SW 1271 (cell line): Measurements from ENCODE around the gene C1orf159.

Source experiments
- DNase-seq, 2 experiments: peaks; one replicate each; lab custom pipeline; 2025; lab: John Stamatoyannopoulos, UW

C1orf159 gene

DNA sequence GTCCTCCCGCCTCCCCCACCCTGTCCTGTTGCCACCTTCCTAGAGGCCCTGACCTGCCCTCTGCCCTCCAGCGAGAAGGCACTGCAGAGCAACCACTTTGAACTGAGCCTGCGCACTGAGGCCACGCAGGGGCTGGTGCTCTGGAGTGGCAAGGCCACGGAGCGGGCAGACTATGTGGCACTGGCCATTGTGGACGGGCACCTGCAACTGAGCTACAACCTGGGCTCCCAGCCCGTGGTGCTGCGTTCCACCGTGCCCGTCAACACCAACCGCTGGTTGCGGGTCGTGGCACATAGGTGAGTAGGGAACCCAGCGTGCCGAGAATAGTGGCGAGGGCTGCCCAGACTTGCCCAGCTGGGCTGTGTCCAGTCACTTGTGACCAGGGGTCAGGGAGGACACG is 62.2 kb downstream of the C1orf159 start:
- DNase-seq = no peak

DNA sequence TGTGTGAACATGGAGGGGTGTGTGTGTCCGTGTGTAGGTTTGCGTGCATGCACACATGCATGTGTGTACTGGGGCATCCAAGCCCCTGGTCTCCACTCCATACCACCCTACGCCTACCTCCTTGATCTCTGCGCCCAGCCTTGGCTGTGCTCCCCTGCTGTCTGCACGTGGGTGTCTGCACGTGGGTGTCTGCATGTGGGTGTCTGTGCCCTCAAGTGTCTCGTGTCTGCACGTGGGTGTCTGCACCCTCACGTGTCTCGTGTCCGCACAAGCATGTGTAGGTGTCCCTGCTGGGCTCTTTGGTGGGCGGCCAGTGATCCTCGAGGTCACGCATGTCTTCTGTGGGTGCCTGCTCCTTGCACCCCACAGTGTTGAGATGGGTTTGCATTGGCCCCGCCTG is 62.9 kb downstream of the C1orf159 start:
- DNase-seq = no peak

DNA sequence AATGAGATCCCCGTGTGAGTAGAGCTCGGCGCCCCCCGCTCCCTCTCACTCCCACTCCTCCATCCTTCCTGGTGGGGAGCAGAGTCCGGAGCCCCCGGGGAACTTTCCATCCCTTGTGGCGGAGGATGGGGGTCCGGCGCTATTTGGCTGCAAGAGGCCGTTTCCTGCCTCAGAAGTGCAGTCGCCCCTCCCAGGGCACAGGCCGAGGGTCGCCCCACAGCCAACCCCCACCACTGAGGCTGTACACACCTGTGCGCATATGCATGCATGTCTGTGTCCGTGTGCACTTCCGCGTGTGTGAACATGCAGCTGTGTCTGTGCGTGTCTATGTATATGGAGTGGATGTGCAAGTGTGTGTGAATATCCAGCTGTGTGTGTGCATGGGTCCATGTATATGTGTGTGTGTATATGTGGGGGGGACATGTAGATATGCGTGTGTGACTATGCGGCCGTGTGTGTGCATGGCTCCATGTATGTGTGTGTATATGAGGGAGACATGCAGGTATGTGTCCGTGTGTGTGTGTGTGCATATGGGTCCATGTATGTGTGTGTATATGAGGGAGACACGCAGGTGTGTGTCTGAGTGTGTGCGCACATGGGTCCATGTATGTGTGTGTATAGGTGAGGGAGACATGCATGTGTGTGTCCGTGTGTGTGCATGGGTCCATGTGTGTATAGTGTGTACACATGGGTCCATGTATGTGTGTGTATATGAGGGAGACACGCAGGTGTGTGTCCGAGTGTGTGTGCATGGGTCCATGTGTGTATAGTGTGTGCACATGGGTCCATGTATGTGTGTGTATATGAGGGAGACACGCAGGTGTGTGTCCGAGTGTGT is 63.7 kb downstream of the C1orf159 start:
- DNase-seq = no peak

DNA sequence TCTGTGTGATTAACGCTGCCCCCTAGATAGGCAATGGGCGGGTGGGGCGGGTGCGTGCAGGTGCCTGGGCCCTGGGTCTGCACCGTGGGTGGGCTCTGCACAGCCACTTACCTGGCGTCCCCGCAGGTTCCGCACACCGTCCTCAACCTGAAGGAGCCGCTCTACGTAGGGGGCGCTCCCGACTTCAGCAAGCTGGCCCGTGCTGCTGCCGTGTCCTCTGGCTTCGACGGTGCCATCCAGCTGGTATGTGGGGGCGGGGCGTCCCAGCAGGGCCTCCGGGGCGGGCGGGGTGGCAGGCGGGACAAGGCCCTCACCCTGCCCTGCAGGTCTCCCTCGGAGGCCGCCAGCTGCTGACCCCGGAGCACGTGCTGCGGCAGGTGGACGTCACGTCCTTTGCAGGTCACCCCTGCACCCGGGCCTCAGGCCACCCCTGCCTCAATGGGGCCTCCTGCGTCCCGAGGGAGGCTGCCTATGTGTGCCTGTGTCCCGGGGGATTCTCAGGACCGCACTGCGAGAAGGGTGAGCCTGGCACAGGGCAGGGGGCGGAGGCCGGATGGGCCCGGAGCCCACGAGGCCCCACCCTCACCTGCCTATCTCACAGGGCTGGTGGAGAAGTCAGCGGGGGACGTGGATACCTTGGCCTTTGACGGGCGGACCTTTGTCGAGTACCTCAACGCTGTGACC is 64.6 kb downstream of the C1orf159 start:
- DNase-seq = no peak

DNA sequence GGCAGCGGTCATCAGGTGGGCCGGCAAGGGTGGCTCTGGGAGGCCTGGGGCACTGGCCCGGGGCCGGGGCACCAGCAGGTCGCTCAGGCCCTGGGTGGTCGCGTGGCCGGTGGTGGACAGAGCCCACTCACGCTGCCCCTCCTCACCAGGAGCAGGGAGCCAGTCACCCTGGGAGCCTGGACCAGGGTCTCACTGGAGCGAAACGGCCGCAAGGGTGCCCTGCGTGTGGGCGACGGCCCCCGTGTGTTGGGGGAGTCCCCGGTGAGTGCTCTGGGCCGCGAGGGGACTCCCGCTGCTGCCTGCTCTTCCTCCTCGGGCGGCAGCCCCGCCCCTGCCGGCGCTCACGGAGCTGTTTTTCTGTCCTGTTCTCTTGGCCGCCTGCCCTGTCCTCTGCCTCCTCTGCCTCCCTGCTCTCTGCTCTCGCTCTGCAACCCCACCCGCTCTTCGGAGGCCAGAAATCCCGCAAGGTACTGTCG is 65.3 kb downstream of the C1orf159 start:
- no peak for DNase-seq

DNA sequence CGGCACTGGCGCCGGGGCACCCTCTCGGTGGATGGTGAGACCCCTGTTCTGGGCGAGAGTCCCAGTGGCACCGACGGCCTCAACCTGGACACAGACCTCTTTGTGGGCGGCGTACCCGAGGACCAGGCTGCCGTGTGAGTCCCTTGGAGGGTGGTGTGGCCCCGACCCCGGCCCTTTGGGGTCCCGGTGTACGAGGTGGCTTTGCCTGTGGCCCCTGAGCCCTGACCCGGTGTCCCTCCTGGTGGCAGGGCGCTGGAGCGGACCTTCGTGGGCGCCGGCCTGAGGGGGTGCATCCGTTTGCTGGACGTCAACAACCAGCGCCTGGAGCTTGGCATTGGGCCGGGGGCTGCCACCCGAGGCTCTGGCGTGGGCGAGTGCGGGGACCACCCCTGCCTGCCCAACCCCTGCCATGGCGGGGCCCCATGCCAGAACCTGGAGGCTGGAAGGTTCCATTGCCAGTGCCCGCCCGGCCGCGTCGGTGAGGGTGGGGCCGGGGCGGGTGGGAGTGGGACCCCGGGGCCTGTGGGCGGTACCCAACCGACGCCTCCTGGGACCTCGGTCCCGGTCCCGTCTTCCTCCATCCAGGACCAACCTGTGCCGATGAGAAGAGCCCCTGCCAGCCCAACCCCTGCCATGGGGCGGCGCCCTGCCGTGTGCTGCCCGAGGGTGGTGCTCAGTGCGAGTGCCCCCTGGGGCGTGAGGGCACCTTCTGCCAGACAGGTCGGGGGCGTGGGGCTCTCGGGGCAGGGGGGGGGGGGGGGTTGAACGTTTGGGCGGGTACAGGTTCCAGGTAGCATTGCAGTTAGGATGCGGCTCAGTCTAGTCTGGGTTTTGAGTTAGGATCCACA is 66.3 kb downstream of the C1orf159 start:
- no peak for DNase-seq

DNA sequence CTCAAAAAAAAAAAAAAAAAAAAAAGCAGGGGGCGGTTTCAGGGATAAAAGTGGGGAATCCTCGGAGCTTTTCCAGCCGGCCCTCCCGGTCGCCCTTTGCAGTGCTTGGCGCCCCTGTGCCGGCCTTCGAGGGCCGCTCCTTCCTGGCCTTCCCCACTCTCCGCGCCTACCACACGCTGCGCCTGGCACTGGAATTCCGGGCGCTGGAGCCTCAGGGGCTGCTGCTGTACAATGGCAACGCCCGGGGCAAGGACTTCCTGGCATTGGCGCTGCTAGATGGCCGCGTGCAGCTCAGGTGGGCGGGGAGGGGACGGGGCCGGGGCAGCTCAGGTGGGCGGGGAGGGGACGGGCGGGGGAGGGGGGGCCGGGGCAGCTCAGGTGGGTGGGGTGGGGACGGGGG is 67.1 kb downstream of the C1orf159 start:
- DNase-seq = no peak

DNA sequence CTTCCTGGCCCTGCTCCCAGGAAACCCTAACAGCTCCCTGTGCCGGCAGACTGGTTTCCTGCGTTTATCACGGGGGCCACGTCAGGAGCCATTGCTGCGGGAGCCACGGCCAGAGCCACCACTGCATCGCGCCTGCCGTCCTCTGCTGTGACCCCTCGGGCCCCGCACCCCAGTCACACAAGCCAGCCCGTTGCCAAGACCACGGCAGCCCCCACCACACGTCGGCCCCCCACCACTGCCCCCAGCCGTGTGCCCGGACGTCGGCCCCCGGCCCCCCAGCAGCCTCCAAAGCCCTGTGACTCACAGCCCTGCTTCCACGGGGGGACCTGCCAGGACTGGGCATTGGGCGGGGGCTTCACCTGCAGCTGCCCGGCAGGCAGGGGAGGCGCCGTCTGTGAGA is 67.9 kb downstream of the C1orf159 start:
- no peak for DNase-seq

DNA sequence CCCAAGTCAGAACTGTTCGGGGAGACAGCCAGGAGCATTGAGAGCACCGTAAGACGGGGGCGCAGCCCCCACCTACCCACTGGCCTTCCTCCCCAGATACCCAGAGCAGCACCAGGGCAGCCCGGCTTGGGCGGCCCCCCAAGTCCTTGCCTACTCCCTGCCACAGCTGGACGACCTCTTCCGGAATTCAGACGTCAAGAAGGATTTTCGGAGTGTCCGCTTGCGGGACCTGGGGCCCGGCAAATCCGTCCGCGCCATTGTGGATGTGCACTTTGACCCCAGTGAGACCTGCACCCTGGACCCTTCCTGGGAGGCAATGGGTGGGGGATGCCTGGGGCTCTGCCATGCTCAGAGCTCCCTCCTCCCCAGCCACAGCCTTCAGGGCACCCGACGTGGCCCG is 68.5 kb downstream of the C1orf159 start:
- no peak for DNase-seq

DNA sequence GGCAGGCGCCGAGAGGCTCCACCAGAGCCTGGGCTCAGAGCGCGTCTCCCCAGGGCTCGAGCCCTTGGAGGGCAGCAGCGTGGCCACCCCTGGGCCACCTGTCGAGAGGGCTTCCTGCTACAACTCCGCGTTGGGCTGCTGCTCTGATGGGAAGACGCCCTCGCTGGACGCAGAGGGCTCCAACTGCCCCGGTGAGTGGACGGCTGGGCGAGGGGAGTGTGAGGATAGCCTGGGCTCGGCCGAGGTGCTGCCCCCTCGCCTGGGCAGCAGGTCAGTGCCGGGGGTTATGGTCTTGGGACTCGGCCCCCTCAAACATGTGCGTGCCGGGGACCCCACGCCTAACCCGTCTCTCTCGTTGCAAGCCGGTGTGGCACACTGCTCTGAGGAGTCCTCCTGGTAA is 69.1 kb downstream of the C1orf159 start:
- DNase-seq = no peak

DNA sequence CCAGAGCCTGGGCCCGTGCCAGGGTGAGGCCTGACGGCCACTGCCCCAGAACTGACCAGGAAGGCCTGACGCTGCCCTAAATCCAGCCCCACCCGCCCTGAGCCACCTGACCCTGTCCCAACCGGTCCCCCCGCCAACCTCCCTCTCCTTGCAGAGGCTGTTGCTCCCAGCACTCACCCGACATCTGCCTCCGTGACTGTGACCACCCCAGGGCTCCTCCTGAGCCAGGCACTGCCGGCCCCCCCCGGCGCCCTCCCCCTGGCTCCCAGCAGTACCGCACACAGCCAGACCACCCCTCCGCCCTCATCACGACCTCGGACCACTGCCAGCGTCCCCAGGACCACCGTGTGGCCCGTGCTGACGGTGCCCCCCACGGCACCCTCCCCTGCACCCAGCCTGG is 69.6 kb downstream of the C1orf159 start:
- DNase-seq = no peak

DNA sequence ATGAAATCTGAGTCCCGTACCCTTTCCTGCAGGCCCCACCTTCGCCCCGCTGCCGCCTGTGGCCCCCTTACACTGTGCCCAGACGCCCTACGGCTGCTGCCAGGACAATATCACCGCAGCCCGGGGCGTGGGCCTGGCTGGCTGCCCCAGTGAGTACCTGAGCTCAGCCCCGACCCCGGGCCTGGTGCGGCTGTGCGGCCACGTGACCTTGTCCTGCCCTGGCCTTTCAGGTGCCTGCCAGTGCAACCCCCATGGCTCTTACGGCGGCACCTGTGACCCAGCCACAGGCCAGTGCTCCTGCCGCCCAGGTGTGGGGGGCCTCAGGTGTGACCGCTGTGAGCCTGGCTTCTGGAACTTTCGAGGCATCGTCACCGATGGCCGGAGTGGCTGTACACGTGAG is 70.8 kb downstream of the C1orf159 start:
- no peak for DNase-seq

DNA sequence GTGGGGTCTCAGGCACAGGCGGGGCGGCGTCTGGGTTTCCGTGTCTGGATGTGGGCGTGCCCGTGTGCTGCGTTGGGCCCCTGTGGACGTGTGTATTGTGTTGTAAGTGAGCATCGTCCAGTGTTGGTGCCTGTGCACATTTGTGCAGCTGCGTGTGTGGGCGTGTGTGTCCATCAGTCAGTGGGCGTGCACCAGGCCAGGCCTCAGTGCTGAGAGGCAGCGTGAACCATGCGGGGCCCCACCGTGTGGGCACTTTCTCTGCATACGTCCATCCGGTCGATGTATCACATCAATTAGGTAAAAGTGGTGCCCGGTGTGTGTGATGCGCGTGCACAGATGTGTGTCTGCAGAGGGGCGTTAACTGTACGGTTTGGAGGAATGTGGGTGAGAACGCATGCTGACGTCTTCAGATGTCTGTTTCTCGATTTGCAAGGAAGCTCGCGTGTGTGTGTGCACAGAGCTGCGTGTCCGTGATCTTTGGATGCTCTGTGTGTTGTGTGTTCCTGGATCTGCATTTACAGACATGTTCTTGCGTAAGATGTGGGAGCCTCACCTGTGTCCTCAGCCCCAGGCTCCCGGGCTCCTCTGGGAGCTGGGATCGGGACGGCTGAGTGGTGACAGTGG is 71.3 kb downstream of the C1orf159 start:
- DNase-seq = no peak

DNA sequence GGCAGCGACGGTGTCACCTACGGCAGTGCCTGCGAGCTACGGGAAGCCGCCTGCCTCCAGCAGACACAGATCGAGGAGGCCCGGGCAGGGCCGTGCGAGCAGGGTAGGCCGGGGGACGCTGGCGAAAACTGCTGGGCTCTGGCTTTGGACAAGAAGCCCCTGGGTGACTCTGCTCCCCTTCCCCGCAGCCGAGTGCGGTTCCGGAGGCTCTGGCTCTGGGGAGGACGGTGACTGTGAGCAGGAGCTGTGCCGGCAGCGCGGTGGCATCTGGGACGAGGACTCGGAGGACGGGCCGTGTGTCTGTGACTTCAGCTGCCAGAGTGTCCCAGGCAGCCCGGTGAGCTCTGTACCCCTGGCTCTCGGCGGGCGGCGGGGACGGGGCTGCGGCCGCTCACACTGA is 72.0 kb downstream of the C1orf159 start:
- DNase-seq = no peak

DNA sequence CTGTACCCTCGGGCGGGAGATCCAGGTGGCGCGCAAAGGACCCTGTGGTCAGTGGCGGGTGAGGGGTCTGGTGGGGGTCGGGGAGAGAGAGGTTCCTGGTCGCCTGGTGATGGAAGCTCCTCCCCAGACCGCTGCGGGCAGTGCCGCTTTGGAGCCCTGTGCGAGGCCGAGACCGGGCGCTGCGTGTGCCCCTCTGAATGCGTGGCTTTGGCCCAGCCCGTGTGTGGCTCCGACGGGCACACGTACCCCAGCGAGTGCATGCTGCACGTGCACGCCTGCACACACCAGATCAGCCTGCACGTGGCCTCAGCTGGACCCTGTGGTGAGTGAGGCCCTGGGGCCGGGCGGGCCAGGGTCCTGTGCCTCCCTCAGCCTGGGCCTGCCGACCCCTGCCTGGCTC is 72.5 kb downstream of the C1orf159 start:
- no peak for DNase-seq

DNA sequence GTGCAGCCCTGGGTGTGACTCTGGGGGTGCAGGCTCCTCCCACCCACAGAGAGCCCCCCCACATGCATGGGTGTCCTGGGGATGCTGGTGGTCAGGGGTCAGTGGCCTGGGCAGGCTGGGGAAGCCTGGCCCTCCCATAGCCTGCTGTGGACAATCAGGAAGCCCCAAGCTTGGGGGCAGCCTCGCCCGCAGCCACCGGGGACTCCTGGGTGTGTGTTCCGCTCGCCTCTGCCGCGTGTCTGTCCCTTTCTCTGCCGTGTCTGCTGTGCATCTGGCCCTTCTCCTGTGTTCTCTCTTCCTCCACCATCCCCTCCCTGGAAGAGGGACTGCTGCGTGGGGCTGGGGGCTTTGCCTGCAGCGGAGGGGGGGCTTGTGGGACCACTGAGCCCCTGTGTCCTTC is 73.1 kb downstream of the C1orf159 start:
- no peak for DNase-seq

DNA sequence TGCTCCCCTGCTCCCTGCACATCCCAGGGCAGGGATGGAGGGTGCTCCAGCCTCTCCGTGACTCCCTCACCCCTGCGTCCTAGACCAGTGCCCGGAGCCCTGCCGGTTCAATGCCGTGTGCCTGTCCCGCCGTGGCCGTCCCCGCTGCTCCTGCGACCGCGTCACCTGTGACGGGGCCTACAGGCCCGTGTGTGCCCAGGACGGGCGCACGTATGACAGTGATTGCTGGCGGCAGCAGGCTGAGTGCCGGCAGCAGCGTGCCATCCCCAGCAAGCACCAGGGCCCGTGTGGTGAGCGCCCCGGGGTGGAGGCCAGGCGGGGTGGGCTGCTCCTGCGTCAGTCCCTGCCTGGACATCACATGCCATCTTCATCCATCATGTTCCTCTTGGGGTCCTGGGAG is 74.0 kb downstream of the C1orf159 start:
- no peak for DNase-seq

DNA sequence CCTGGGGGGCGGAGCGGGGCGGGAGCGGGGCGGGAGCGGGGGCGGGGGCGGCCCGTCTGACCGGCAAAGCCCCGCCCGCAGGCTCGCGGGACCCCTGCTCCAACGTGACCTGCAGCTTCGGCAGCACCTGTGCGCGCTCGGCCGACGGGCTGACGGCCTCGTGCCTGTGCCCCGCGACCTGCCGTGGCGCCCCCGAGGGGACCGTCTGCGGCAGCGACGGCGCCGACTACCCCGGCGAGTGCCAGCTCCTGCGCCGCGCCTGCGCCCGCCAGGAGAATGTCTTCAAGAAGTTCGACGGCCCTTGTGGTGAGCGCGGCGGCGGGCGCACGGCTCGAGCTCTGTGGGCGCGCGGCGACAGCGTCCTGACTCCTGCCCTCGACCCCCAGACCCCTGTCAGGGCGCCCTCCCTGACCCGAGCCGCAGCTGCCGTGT is 74.8 kb downstream of the C1orf159 start:
- DNase-seq = no peak

DNA sequence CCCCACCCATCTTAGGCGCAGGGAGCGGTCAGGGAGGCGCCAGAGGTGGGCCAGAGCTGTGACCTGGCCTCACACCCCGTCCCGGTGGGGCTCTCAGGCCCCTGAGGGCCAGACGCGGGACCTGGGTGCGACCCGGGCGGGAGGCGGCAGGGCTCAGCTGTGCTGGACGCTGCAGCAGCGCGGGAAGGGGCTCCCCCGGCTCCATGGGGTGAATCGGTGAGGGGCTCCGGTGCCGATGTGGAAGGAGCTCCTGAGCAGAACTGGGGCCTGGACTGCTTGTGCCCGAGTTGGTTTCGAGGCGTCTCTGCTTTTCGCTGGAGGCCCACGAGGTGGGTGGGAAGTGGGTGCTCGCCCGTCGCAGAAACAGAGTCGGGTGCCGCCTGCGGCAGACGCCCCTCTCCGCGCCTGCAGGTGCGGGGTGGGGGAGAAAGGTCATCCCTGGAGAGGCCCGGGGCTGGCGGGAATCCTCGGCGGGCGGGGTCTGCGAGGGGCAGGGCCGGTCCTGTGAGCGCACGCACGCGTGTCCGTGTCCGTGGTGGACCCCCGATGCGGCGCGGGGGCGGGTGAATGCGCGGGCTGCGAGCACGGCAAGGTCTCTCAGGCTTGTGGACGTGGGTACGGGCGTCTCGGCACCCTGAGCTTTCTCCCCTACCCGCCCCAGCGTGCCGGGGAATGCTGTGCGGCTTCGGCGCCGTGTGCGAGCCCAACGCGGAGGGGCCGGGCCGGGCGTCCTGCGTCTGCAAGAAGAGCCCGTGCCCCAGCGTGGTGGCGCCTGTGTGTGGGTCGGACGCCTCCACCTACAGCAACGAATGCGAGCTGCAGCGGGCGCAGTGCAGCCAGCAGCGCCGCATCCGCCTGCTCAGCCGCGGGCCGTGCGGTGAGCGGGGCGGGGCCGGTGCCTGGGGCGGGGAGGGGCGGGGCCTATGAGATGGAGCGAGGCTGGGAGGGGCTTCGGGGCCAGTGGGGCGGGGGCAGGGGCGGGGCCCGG is 75.6 kb downstream of the C1orf159 start:
- DNase-seq = no peak

DNA sequence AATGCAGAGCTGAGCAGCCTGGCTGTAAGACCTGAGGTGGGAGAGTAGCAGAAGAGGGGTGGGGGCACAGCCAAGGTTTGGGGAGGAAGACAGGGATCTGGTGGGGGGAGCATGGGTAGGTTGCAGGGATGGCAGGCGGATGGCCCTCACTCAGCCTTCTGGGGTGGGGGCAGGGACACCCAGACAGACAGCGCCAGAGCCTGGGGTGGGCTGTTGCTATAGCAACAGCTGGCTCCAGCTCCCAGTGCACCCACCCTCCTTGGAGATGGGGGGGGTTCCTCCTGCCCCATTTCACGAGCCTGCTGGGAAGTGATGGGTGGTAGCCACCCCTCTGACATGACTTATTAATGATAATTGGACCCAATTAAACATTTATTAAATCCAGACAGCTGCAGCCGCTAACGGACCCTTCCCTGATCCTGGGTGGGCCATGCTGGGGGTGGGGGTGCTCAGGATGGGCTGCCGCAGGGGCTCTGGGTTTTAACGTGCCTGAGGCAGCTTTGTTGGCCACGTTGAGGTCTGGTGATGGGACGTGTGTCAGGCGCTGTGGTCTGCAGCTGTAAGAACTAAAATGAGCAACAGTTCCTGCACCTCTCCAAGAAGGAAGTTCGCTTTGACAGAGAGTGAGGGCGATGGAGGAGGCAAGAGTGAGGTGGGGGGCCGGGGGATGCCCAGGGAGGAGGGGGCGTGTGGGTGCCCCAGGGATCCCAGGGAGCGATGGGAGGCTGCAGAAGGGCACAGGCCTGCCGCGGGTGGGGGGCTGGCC is 76.6 kb downstream of the C1orf159 start:
- no peak for DNase-seq
